ENCODE results near the gene CLIC4.

CLIC4 gene

DNA sequence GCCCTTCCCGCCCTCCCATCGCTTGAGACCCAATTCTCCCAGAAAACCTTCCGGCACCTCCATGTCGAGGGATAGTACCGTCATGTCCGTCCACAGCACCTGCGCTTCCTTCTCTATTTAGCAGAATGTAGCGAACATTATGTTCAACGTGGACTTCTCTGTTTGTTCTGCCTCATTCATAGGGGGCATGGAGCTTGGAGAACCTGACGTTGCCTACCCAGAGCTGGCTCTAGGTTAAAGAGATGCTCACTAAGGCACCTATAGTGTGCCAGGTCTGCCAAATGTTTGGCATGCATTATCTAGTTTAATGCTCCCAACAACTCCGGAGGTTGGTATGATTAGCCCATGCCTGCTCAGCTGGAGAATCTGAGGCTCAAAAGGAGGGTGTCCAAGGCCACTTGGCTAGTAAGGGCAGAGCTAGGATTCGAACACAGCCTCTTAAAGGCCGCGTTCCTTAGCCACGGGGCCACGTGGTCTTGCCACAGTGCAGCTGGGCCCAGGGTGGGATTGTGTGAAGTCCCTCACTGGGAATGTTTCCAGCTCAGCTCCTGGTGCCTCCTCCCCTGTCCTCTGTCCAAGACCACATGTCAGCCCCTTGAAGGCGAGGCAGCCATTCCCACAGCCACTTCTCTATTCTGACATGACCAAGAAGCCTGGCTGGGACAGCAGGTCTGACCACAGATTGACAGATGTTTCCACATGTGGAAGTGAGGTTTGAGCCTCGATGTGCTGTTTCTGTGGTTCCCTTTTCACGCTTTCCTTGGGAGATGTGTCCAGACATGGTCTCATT lies 127.0 kb downstream of the CLIC4 start:
- TF ChIP-seq, protein P1, sequence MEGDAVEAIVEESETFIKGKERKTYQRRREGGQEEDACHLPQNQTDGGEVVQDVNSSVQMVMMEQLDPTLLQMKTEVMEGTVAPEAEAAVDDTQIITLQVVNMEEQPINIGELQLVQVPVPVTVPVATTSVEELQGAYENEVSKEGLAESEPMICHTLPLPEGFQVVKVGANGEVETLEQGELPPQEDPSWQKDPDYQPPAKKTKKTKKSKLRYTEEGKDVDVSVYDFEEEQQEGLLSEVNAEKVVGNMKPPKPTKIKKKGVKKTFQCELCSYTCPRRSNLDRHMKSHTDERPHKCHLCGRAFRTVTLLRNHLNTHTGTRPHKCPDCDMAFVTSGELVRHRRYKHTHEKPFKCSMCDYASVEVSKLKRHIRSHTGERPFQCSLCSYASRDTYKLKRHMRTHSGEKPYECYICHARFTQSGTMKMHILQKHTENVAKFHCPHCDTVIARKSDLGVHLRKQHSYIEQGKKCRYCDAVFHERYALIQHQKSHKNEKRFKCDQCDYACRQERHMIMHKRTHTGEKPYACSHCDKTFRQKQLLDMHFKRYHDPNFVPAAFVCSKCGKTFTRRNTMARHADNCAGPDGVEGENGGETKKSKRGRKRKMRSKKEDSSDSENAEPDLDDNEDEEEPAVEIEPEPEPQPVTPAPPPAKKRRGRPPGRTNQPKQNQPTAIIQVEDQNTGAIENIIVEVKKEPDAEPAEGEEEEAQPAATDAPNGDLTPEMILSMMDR (conservative IDR thresholded peaks at IDR 0.05; ENCODE audit: low read depth): no peak
- ChIA-PET POLR2A (ENCODE audit: low non-redundant PET) (no interaction called here), CTCF (no interaction called here)
- H3K27ac ChIP-seq: no peak overlapping the region
- DNase-seq (ENCODE audit: low spot score): no peak

DNA sequence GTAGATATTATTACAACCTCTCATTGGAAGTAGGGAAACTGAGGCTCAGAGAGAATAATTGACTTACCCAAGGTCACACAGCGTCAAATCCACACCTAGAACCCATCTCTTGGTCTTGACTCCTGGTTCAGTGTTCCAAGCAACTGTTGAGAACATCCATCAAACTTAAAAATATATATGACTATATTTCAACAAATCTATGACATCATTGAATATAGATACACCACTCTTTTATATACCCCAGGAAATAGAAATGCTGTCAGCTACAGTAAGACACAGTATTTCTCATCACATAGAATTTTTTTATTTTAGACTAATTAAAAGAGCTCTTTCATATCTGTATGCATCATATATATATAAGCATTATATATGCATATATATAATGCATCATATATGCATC lies 127.9 kb downstream of the CLIC4 start:
- H3K27ac ChIP-seq: no peak overlapping the region
- TF ChIP-seq, protein P1 (conservative IDR thresholded peaks at IDR 0.05; ENCODE audit: low read depth): no peak
- no peak for DNase-seq (ENCODE audit: low spot score)
- CTCF ChIA-PET: no interaction called here
- POLR2A ChIA-PET (ENCODE audit: low non-redundant PET): no interaction called here

- ChIA-PET POLR2A (ENCODE audit: low non-redundant PET) (no interaction called here), CTCF (no interaction called here)
Measured at GRCh38 chr1:24874056-24874455, 128.8 kb downstream of the CLIC4 start.

GRCh38 chr1:24874611-24875234 lies 129.5 kb downstream of the CLIC4 start:
- no peak for DNase-seq (ENCODE audit: low spot score)
- POLR2A ChIA-PET (ENCODE audit: low non-redundant PET): no interaction called here
- CTCF ChIA-PET: no interaction called here
- TF ChIP-seq, protein P1 (conservative IDR thresholded peaks at IDR 0.05; ENCODE audit: low read depth): no peak
- no peak overlapping the region for H3K27ac ChIP-seq

More at GRCh38 chr1:24874056-24874455, 128.8 kb downstream of the CLIC4 start:
- DNase-seq (ENCODE audit: low spot score): no peak
- TF ChIP-seq, protein P1 (conservative IDR thresholded peaks at IDR 0.05; ENCODE audit: low read depth): no peak
- no peak overlapping the region for H3K27ac ChIP-seq

GRCh38 chr1:24875257-24875656 lies 130.0 kb downstream of the CLIC4 start:
- no peak overlapping the region for H3K27ac ChIP-seq
- CTCF ChIA-PET: no interaction called here
- TF ChIP-seq, protein P1 (conservative IDR thresholded peaks at IDR 0.05; ENCODE audit: low read depth): no peak
- POLR2A ChIA-PET (ENCODE audit: low non-redundant PET): no interaction called here
- no peak for DNase-seq (ENCODE audit: low spot score)

GRCh38 chr1:24875991-24876506 lies 130.8 kb downstream of the CLIC4 start:
- DNase-seq (ENCODE audit: low spot score): no peak
- ChIA-PET POLR2A (ENCODE audit: low non-redundant PET) (no interaction called here), CTCF (interaction anchor here (0.6 kb wide), 1 partner anchor 28 kb away, joined by 3 read pairs; no protein-coding TSS in a partner anchor)
- H3K27ac ChIP-seq: no peak overlapping the region
- TF ChIP-seq, protein P1 (conservative IDR thresholded peaks at IDR 0.05; ENCODE audit: low read depth): no peak
